ENCODE results near the gene SCAMP4. TPM values are rescaled to one million over a fixed set of nuclear protein-coding genes. Genes with fewer than 3 reads are reported as not detected.

Gene SCAMP4
- total and polyA plus RNA-seq, 2 experiments from 2014 or later = 39.4 to 106 TPM

GRCh38 chr19:1880611-1881392 is 24.4 kb upstream of the SCAMP4 start:
- no peaks in the 10 kb centered on the region for H3K36me3 ChIP-seq (ENCODE audit: insufficient read depth)
- H3K9me2 ChIP-seq (ENCODE audit: insufficient read depth) = no peaks in the 10 kb centered on the region
- Mint-ChIP-seq H3K27me3 (ENCODE audit: insufficient read depth, low read depth, poor library complexity) (peaks cover 15% of the 10 kb centered on the region), H3K36me3 (ENCODE audit: low read depth) (no peaks in the 10 kb centered on the region; the same call in 2 of the 3 replicates), H3K9me3 (no peaks in the 10 kb centered on the region; the same call in 2 of the 3 replicates), H3K4me1 (peaks cover 27% of the 10 kb centered on the region), H3K27ac (no peak overlapping the region), H3K4me3 (no peak overlapping the region)
- no peak overlapping the region for H3K4me3 ChIP-seq
- H3K79me2 ChIP-seq (replicated peaks; ENCODE audit: insufficient read depth) = peaks cover 28% of the 10 kb centered on the region
- H3K27me3 ChIP-seq (ENCODE audit: insufficient read depth) = no peaks in the 10 kb centered on the region
- DNase-seq (ENCODE audit: low spot score) (no peak), ATAC-seq (no peak)
- H3K27ac ChIP-seq (ENCODE audit: low read depth) = no peak overlapping the region
- peaks cover 16% of the 10 kb centered on the region for H4K20me1 ChIP-seq (replicated peaks; ENCODE audit: insufficient read depth)
- H3K4me2 ChIP-seq = no peak overlapping the region
- TF ChIP-seq CREB1 (CRISPR knock-in tag; IDR thresholded peaks at IDR 0.05; ENCODE audit: low read depth) = no peak
- TF ChIP-seq ZNF331 (CRISPR knock-in tag; IDR thresholded peaks at IDR 0.05; ENCODE audit: low read depth) = no peak
- no peak for TF ChIP-seq EZH2phosphoT487 (IDR thresholded peaks at IDR 0.05; ENCODE audit: unreplicated experiment)
- TF ChIP-seq REST (IDR thresholded peaks at IDR 0.05; ENCODE audit: unreplicated experiment) = no peak
- no peak for TF ChIP-seq STAT1 (IDR thresholded peaks at IDR 0.05; ENCODE audit: unreplicated experiment)
- no peak for TF ChIP-seq EZH2 (IDR thresholded peaks at IDR 0.05; ENCODE audit: low read depth, unreplicated experiment)
- no peak for TF ChIP-seq CTCF (conservative IDR thresholded peaks at IDR 0.05; ENCODE audit: low read depth in 2 of 2)
- no peak for TF ChIP-seq ZNF114 (CRISPR knock-in tag; IDR thresholded peaks at IDR 0.05)
- TF ChIP-seq ETS1 (IDR thresholded peaks at IDR 0.05) = no peak
- no peak for TF ChIP-seq POLR2AphosphoS5 (IDR thresholded peaks at IDR 0.05; ENCODE audit: low read depth)
- TF ChIP-seq JUNB (IDR thresholded peaks at IDR 0.05; ENCODE audit: unreplicated experiment) = no peak
- TF ChIP-seq NANOG (IDR thresholded peaks at IDR 0.05; ENCODE audit: borderline replicate concordance) = no peak
- TF ChIP-seq ZNF462 (CRISPR knock-in tag; IDR thresholded peaks at IDR 0.05) = no peak
- H2AFZ ChIP-seq = no peak overlapping the region
- H3K4me1 ChIP-seq (ENCODE audit: insufficient read depth) = peaks cover 16% of the 10 kb centered on the region; the same call in 1 of the 2 replicates
- peaks cover 2% of the 10 kb centered on the region for H3F3A ChIP-seq (replicated peaks; ENCODE audit: low read depth)

Measured in GM23338 (cell line).